GM12872 (cell line): ENCODE measurements around the gene ENTPD5.

Experiments used
- TF ChIP-seq, protein P1 (sequence below): IDR thresholded peaks from 3 replicates; pipeline ENCODE4 v1.5.1; 2011; ENCODE audit warnings: low read depth, mild to moderate bottlenecking, low read length, moderate library complexity; ENCODE audit not compliant: insufficient read depth

ENTPD5 gene

DNA sequence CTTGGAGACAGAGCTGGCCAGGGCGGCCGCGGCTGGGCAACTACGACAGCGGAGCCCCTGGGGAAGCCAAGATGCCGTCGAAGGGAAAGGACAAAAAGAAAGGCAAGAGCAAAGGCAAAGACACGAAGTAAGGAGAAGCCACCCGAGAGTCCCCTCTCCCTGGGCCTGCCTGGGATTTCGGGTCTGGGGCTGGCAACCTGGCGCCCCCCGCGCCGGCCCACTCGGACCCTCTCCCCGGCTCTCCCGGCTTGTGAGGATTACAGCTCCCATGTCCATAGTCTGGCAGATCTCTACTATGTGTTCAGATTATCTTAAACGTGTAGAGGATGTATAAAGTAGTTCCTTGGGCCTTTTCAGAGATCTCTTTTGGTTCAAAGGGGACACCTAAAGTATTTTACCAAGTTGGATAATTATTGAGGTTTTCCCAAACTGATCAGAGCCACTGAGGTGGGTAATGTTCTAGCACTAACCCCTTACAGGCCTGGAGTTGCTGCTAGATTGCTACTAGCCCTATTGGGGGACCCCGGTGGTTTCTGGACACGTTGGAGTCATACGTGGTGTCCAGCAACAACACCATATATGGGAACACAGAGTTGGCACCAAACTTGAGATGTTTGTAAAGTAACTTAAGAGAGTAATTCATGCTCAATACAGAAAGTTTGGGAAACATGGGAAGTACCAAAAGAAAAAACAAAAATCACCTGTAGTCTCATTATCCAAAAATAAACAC is 485 bp upstream of the ENTPD5 start:
- TF ChIP-seq, protein P1, sequence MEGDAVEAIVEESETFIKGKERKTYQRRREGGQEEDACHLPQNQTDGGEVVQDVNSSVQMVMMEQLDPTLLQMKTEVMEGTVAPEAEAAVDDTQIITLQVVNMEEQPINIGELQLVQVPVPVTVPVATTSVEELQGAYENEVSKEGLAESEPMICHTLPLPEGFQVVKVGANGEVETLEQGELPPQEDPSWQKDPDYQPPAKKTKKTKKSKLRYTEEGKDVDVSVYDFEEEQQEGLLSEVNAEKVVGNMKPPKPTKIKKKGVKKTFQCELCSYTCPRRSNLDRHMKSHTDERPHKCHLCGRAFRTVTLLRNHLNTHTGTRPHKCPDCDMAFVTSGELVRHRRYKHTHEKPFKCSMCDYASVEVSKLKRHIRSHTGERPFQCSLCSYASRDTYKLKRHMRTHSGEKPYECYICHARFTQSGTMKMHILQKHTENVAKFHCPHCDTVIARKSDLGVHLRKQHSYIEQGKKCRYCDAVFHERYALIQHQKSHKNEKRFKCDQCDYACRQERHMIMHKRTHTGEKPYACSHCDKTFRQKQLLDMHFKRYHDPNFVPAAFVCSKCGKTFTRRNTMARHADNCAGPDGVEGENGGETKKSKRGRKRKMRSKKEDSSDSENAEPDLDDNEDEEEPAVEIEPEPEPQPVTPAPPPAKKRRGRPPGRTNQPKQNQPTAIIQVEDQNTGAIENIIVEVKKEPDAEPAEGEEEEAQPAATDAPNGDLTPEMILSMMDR: no peak

- TF ChIP-seq, protein P1: no peak
These were observed 908 bp downstream of the ENTPD5 start for GRCh38 chr14:74018174-74018585.

- TF ChIP-seq, protein P1: no peak
These were observed 3.1 kb downstream of the ENTPD5 start for GRCh38 chr14:74015963-74016362.

GRCh38 chr14:74015176-74015575 is 3.9 kb downstream of the ENTPD5 start:
- TF ChIP-seq, protein P1: no peak

DNA sequence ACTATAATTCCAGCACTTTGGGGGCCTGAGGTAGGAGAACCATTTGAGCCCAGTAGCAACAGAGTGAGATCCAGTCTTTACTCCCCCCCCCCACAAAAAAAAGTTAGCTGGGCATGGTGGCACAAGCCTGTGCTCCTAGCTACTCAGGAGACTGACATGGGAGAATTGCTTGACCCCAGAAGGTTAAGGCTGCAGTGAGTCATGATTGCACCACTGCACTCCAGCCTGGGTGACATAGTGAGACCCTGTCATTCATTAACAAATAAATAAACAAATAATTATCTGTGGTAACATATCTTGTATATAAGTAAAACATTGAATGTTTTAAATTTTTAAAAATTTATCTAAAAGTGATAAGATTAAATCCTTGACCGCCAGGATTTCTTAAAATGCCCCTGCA is 4.8 kb downstream of the ENTPD5 start:
- TF ChIP-seq, protein P1: no peak

GRCh38 chr14:74008843-74009499 is 10.1 kb downstream of the ENTPD5 start:
- TF ChIP-seq, protein P1: no peak

DNA sequence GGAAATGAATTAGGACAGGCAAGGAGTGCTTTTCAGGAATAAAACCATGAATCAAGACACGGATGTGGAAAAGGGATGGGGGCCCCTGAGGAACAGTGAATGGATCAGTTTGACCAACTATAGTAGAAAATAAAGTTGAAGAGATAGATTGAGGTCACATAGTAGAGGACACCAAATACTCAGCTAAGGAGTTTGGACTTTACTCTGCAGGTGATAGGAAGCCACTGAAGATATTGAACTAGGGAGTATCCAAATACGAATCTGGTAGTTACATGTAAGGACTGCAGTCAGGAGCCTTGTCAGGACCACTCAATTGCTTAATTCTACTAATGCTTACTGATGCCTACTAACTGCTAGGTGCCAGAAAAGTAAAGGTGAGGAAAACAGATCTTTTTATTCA is 20.4 kb downstream of the ENTPD5 start:
- TF ChIP-seq, protein P1: no peak
